Spleen (tissue), 11 donors: ENCODE measurements around the gene MMP14. TPM values are rescaled to one million over a fixed set of nuclear protein-coding genes. Genes with fewer than 3 reads are reported as not detected.
A peak's percentile ranks its signal among the peaks of the same experiment; 100 is the strongest.

Experiments
- DNase-seq: peaks from one replicate; pipeline ENCODE4 v3.0.0-alpha.2; 2020
- H3K27ac ChIP-seq, 8 donors: fragments of 200-600 bp; sonication (generic) in 7 of 8; 1 replicate in 4 of 8; 2 replicates in 4 of 8; pipeline versions ENCODE4 v1.5.0 to v1.8.0; 2016 to 2021; ENCODE audit warnings: inconsistent platforms in 4 of 8, mild to moderate bottlenecking in 4 of 8, moderate library complexity in 1 of 8
- H3K27me3 ChIP-seq, 7 donors: fragments of 200-600 bp; sonication (generic) in 6 of 7; replicated peaks in 1 of 7; 1 replicate in 4 of 7; 2 replicates in 3 of 7; pipeline versions ENCODE4 v1.5.0 to v1.8.0; 2016 to 2021; ENCODE audit warnings: inconsistent platforms in 3 of 7, mild to moderate bottlenecking in 1 of 7
- H3K36me3 ChIP-seq, 6 donors: fragments of 200-600 bp; sonication (generic) in 5 of 6; 1 replicate in 4 of 6; 2 replicates in 2 of 6; pipeline versions ENCODE4 v1.5.0 to v1.8.0; 2016 to 2021; ENCODE audit warnings: inconsistent platforms in 2 of 6
- H3K4me1 ChIP-seq, 6 donors: fragments of 200-600 bp; sonication (generic) in 5 of 6; 1 replicate in 3 of 6; 2 replicates in 3 of 6; pipeline versions ENCODE4 v1.5.0 to v1.8.0; 2016 to 2021; ENCODE audit warnings: inconsistent platforms in 3 of 6
- H3K4me3 ChIP-seq, 8 donors: fragments of 200-600 bp; sonication (generic) in 7 of 8; 1 replicate in 4 of 8; 2 replicates in 4 of 8; pipeline versions ENCODE4 v1.5.0 to v1.8.0; 2016 to 2021; ENCODE audit warnings: inconsistent platforms in 4 of 8, mild to moderate bottlenecking in 4 of 8, moderate library complexity in 2 of 8
- H3K9me3 ChIP-seq, 8 donors: fragments of 200-600 bp; sonication (generic) in 7 of 8; 1 replicate in 4 of 8; 2 replicates in 4 of 8; pipeline versions ENCODE4 v1.5.0 to v1.8.0; 2016 to 2021; ENCODE audit warnings: inconsistent platforms in 4 of 8
- POLR2A ChIP-seq, 3 donors: fragments of 450-650 bp; IDR thresholded peaks; one replicate each; pipeline ENCODE4 v1.5.1; 2017; ENCODE audit warnings: antibody characterized with exemption in 3 of 3, mild to moderate bottlenecking in 1 of 3
- POLR2AphosphoS5 ChIP-seq, 3 donors: sonication (generic); formaldehyde crosslinking; IDR thresholded peaks; one replicate each; pipeline ENCODE4 v1.5.1; 2017; ENCODE audit warnings: antibody characterized with exemption in 3 of 3
- WGBS, 5 donors: extraction: QIAGEN DNeasy Blood & Tissue Kit in 3 of 5; methylation state at CpG; one replicate each; pipeline versions ENCODE4 v1.1.5 to v1.1.7; 2013 to 2018; 5-methylcytosine and 5-hydroxymethylcytosine counted together
- intact Hi-C: fragments of 100-400 bp; cut with DNase I; formaldehyde crosslinking; loops from one replicate; pipeline ENCODE4 v1.15.0; 2023; ENCODE audit warnings: low total_unique reads
- polyA plus RNA-seq, 3 donors: library from polyadenylated mRNA; stranded (reverse); fragments of 200-250 nt; gene quantifications; one replicate each; pipeline ENCODE4 v1.2.1, GENCODE V29; 2013
- total RNA-seq, 7 donors: library from RNA; depleted of rRNA in 3 of 7; stranded (reverse); fragments of >200 nt in 3 of 7; fragmentation: NEBNext Ultra II Directional in 4 of 7; extraction: Animal tissue kit (Norgen Biotek cat#: 25700) in 4 of 7; gene quantifications; one replicate each; pipeline versions ENCODE4 v1.1.0 to v1.2.1, GENCODE V29; 2016 to 2021
- TF ChIP-seq, protein P1 (sequence below), 11 experiments: fragments of 200-600 bp in 7 of 11; fragments of 450-650 bp in 4 of 11; sonication (generic) in 4 of 11; IDR thresholded peaks in 8 of 11; conservative IDR thresholded peaks in 3 of 11; 1 replicate in 7 of 11; 2 replicates in 4 of 11; pipeline versions ENCODE4 v1.4.0 to v1.8.0; 2016 to 2021; ENCODE audit warnings: antibody characterized with exemption in 11 of 11, inconsistent platforms in 4 of 11, mild to moderate bottlenecking in 1 of 11
- donor health status: healthy with polysubstance abuse.
- donor health status: DM: no; HTN: no; CAD: no; lungs with moderate emphysema.
- donor health status: DM: no; HTN: no; CAD: no.
- donor health status: Bipolar disorder and iron deficiency.
- donor health status: healthy.
- donor health status: DM: no; HTN: no; CAD: no.
- donor health status: DM: yes; HTN: yes; CAD: no.

MMP14 gene
- total and polyA plus RNA-seq, 10 donors: 6.6 to 126 (median 60.9) TPM

DNA sequence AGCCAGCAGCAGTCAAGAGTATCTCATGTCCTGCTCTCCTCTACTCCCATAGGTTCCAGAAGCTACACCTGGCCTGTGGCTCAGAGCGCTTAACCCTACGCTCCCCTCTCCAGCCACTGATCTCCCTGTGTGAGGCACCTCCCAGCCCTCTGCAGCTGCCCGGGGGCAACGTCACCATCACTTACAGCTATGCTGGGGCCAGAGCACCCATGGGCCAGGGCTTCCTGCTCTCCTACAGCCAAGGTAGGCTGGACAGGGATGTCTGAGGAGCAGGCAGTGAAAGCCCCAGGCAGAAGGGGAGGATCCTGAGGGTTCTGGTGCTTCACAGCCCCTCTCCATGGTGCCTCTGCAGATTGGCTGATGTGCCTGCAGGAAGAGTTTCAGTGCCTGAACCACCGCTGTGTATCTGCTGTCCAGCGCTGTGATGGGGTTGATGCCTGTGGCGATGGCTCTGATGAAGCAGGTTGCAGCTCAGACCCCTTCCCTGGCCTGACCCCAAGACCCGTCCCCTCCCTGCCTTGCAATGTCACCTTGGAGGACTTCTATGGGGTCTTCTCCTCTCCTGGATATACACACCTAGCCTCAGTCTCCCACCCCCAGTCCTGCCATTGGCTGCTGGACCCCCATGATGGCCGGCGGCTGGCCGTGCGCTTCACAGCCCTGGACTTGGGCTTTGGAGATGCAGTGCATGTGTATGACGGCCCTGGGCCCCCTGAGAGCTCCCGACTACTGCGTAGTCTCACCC, 38.8 kb downstream of the MMP14 start:
- no peak for DNase-seq

DNA sequence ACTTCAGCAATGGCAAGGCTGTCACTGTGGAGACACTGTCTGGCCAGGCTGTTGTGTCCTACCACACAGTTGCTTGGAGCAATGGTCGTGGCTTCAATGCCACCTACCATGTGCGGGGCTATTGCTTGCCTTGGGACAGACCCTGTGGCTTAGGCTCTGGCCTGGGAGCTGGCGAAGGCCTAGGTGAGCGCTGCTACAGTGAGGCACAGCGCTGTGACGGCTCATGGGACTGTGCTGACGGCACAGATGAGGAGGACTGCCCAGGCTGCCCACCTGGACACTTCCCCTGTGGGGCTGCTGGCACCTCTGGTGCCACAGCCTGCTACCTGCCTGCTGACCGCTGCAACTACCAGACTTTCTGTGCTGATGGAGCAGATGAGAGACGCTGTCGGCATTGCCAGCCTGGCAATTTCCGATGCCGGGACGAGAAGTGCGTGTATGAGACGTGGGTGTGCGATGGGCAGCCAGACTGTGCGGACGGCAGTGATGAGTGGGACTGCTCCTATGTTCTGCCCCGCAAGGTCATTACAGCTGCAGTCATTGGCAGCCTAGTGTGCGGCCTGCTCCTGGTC, 39.4 kb downstream of the MMP14 start:
- peaks cover 11 to 80% (median 63%) of the 10 kb centered on the region in 6 donors for H3K36me3 ChIP-seq
- WGBS, 5 donors: 97 to 98% (median 97%) methylated on average over 18 to 20 of the region's 20 CpGs
- DNase-seq: no peak
- intact Hi-C loops: no loop called here
- H3K27me3 ChIP-seq: no peaks in the 10 kb centered on the region
- H3K9me3 ChIP-seq: no peaks in the 10 kb centered on the region
- H3K4me3 ChIP-seq: no peak overlapping the region
- peak overlapping the region in 1 of 8 donors; percentile 4 for H3K27ac ChIP-seq
- TF ChIP-seq POLR2A (IDR thresholded peaks at IDR 0.05): no peak
- TF ChIP-seq, protein P1, sequence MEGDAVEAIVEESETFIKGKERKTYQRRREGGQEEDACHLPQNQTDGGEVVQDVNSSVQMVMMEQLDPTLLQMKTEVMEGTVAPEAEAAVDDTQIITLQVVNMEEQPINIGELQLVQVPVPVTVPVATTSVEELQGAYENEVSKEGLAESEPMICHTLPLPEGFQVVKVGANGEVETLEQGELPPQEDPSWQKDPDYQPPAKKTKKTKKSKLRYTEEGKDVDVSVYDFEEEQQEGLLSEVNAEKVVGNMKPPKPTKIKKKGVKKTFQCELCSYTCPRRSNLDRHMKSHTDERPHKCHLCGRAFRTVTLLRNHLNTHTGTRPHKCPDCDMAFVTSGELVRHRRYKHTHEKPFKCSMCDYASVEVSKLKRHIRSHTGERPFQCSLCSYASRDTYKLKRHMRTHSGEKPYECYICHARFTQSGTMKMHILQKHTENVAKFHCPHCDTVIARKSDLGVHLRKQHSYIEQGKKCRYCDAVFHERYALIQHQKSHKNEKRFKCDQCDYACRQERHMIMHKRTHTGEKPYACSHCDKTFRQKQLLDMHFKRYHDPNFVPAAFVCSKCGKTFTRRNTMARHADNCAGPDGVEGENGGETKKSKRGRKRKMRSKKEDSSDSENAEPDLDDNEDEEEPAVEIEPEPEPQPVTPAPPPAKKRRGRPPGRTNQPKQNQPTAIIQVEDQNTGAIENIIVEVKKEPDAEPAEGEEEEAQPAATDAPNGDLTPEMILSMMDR (IDR thresholded peaks at IDR 0.05 in 8 of 11, conservative IDR thresholded peaks at IDR 0.05 in 3 of 11): no peak
- TF ChIP-seq POLR2AphosphoS5 (IDR thresholded peaks at IDR 0.05): peak in 2 of 3 donors; percentile 20 to 58
- peaks cover 13 to 72% (median 28%) of the 10 kb centered on the region in 6 donors for H3K4me1 ChIP-seq

More for the DNA sequence above, 38.8 kb downstream of the MMP14 start:
- no peaks in the 10 kb centered on the region for H3K9me3 ChIP-seq
- TF ChIP-seq POLR2A (IDR thresholded peaks at IDR 0.05): no peak
- TF ChIP-seq POLR2AphosphoS5 (IDR thresholded peaks at IDR 0.05): no peak
- TF ChIP-seq, protein P1 (IDR thresholded peaks at IDR 0.05 in 8 of 11, conservative IDR thresholded peaks at IDR 0.05 in 3 of 11): no peak
- intact Hi-C loops: no loop called here
- no peak overlapping the region for H3K4me3 ChIP-seq
- H3K27ac ChIP-seq: no peak overlapping the region
- WGBS, 5 donors: 96 to 98% (median 97%) methylated on average over 9 to 15 of the region's 15 CpGs
- H3K36me3 ChIP-seq: peaks cover 11 to 73% (median 63%) of the 10 kb centered on the region in 6 donors
- no peaks in the 10 kb centered on the region for H3K27me3 ChIP-seq
- peaks cover 20 to 78% (median 35%) of the 10 kb centered on the region in 6 donors for H3K4me1 ChIP-seq

DNA sequence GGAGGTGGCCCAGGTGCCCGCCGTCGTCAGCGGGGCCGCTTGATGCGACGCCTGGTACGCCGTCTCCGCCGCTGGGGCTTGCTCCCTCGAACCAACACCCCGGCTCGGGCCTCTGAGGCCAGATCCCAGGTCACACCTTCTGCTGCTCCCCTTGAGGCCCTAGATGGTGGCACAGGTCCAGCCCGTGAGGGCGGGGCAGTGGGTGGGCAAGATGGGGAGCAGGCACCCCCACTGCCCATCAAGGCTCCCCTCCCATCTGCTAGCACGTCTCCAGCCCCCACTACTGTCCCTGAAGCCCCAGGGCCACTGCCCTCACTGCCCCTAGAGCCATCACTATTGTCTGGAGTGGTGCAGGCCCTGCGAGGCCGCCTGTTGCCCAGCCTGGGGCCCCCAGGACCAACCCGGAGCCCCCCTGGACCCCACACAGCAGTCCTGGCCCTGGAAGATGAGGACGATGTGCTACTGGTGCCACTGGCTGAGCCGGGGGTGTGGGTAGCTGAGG, 40.7 kb downstream of the MMP14 start:
- no peak for DNase-seq
- Histone ChIP-seq H3K36me3 (peaks cover 11 to 82% (median 63%) of the 10 kb centered on the region in 6 donors), H3K4me1 (peaks cover 9 to 71% (median 26%) of the 10 kb centered on the region in 6 donors), H3K27me3 (peaks cover 0 to under 1% (median 0%) of the 10 kb centered on the region in 7 donors), H3K4me3 (no peak overlapping the region), H3K27ac (no peak overlapping the region), H3K9me3 (no peaks in the 10 kb centered on the region)
- peak in 1 of 3 donors; percentile 59 for TF ChIP-seq POLR2AphosphoS5 (IDR thresholded peaks at IDR 0.05)
- no peak for TF ChIP-seq POLR2A (IDR thresholded peaks at IDR 0.05)
- 94 to 99% (median 97%) methylated on average over 16 to 22 of the region's 22 CpGs for WGBS, 5 donors
- intact Hi-C loops: no loop called here

DNA sequence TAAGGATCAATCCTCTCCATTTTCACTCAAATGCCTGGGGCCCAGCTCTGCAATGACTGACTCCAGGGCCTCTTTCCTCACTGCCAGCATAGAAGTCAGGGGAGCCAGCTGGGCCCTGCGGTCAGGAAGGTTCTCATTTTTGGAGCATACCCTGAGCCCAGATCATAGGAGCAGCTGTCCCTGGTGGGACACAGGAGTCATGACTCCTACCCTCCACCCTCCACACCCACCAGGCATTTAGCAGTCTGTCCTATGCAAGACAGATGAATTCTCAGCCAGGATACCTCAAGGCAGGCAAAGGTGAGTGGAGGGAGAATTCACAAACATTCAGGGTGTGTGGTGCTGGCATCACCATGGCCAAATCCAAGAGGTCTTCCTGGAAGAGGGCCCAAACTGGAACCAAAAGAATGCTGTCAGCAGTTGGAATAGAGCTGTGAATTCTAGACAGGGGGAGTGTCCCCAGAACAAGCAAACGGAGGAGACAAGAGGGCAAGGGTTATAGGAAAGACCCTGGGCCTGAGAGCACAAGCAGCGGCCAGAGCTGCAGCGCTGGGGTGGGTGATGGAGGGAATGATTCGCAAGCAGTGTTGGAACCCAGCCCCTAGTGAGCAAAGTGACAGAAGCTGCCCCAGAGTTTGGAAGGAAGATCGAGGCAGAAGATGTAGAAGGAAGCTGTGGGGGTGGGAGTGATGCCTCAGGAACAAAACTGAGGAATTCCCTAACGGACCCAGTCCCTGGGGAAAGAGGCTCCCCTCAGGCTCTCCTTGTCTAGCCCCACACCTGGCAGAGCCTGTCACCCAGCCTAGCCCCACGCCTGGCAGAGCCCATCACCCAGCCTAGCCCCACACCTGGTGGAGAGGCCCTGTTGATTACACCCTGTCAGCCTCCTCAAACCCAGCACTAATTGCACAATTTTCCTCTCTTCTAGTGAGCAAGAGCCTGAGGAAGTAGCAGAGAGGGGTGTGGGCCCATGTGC, 42.2 kb downstream of the MMP14 start:
- H3K9me3 ChIP-seq: no peaks in the 10 kb centered on the region
- intact Hi-C loops: no loop called here
- 73 to 89% (median 78%) methylated on average over 7 to 8 of the region's 8 CpGs for WGBS, 5 donors

More for the DNA sequence above, 42.2 kb downstream of the MMP14 start:
- no peak for DNase-seq
- peak overlapping the region in 2 of 8 donors; percentile 5 to 11 for H3K27ac ChIP-seq
- TF ChIP-seq POLR2AphosphoS5 (IDR thresholded peaks at IDR 0.05): peak; percentile 37 to 58 (median 43)
- no peak for TF ChIP-seq POLR2A (IDR thresholded peaks at IDR 0.05)
- TF ChIP-seq, protein P1 (IDR thresholded peaks at IDR 0.05 in 8 of 11, conservative IDR thresholded peaks at IDR 0.05 in 3 of 11): no peak
- peaks cover 11 to 75% (median 60%) of the 10 kb centered on the region in 6 donors for H3K36me3 ChIP-seq
- peaks cover 3 to 75% (median 27%) of the 10 kb centered on the region in 6 donors for H3K4me1 ChIP-seq
- no peak overlapping the region for H3K4me3 ChIP-seq
- peaks cover 0 to 7% (median 0%) of the 10 kb centered on the region in 7 donors for H3K27me3 ChIP-seq
